Caco-2 (cell line): ENCODE measurements around the gene WFS1. TPM values are rescaled to one million over a fixed set of nuclear protein-coding genes. Genes with fewer than 3 reads are reported as not detected.

Source experiments
- BruUV-seq: library from RNA; stranded (reverse); fragments of 400-500 nt; replicated peaks from 2 replicates; lab custom pipeline; 2021; lab: Mats Ljungman, UMichigan
- CTCF ChIA-PET: fragments of 300-600 bp; sonication (Branson Sonifier 250); formaldehyde crosslinking; loops from one replicate; lab custom pipeline; 2022; ENCODE audit warnings: antibody characterized with exemption; lab: Charles Lee
- POLR2A ChIA-PET: fragments of 300-600 bp; sonication (Branson Sonifier 250); formaldehyde crosslinking; loops from one replicate; lab custom pipeline; 2022; ENCODE audit warnings: antibody characterized with exemption; lab: Charles Lee
- DNase-seq, 2 experiments: peaks; one replicate each; pipeline versions ENCODE4 v3.0.0 to v3.0.0-alpha.2; 2020 to 2022
- H3K27me3 ChIP-seq: replicated peaks from 2 replicates; pipeline ENCODE4 v1.6.0; 2011; ENCODE audit warnings: low read length; ENCODE audit not compliant: control insufficient read depth, insufficient read depth
- H3K36me3 ChIP-seq: 2 replicates; pipeline ENCODE4 v1.5.1; 2011; ENCODE audit warnings: low read length; ENCODE audit not compliant: control insufficient read depth, insufficient read depth
- H3K4me1 ChIP-seq: fragments of 250-450 bp; sonication (Bioruptor Pico); 2 replicates; pipeline ENCODE4 v1.5.1; 2020; ENCODE audit warnings: mild to moderate bottlenecking
- H3K4me3 ChIP-seq: 2 replicates; pipeline ENCODE4 v1.5.1; 2011; ENCODE audit warnings: low read depth, mild to moderate bottlenecking, control low read depth, low read length
- H3K9me3 ChIP-seq: fragments of 250-450 bp; sonication (Bioruptor Pico); 2 replicates; pipeline ENCODE4 v1.5.1; 2020; ENCODE audit warnings: mild to moderate bottlenecking, moderate library complexity
- H3K27ac Mint-ChIP-seq: one replicate; pipeline ENCODE4 v1.8.0; 2022; ENCODE audit warnings: mixed read lengths; ENCODE audit not compliant: unreplicated experiment
- H3K27me3 Mint-ChIP-seq: one replicate; pipeline ENCODE4 v1.8.0; 2022; ENCODE audit warnings: mixed read lengths; ENCODE audit not compliant: insufficient read depth, unreplicated experiment
- H3K36me3 Mint-ChIP-seq: one replicate; pipeline ENCODE4 v1.8.0; 2022; ENCODE audit warnings: mild to moderate bottlenecking, mixed read lengths; ENCODE audit not compliant: insufficient read depth, unreplicated experiment
- H3K4me1 Mint-ChIP-seq: one replicate; pipeline ENCODE4 v1.8.0; 2022; ENCODE audit warnings: low read depth, mixed read lengths; ENCODE audit not compliant: unreplicated experiment
- H3K4me3 Mint-ChIP-seq: one replicate; pipeline ENCODE4 v1.8.0; 2022; ENCODE audit warnings: mild to moderate bottlenecking, moderate library complexity, mixed read lengths; ENCODE audit not compliant: unreplicated experiment
- H3K9me3 Mint-ChIP-seq: one replicate; pipeline ENCODE4 v1.8.0; 2022; ENCODE audit warnings: mixed read lengths; ENCODE audit not compliant: unreplicated experiment
- intact Hi-C: fragments of 100-400 bp; cut with micrococcal nuclease; formaldehyde crosslinking; loops from one replicate; pipeline ENCODE4 v1.10.0; 2022; ENCODE audit not compliant: unreplicated experiment
- total RNA-seq: library from RNA; stranded (reverse); gene quantifications from 2 replicates; pipeline ENCODE4 v1.2.3, GENCODE V29; 2022
- TF ChIP-seq, protein P1 (sequence below), 2 experiments: fragments of 200-600 bp in 1 of 2; IDR thresholded peaks; 1 replicate in 1 of 2; 2 replicates in 1 of 2; pipeline versions ENCODE4 v1.5.1 to v1.8.0; 2011 to 2022; ENCODE audit warnings: antibody characterized with exemption in 1 of 2, control low read depth in 1 of 2, inconsistent platforms in 1 of 2, low read depth in 1 of 2, low read length in 1 of 2, mild to moderate bottlenecking in 1 of 2, moderate library complexity in 1 of 2; ENCODE audit not compliant: insufficient read depth in 1 of 2, severe bottlenecking in 1 of 2, unreplicated experiment in 1 of 2

WFS1 gene
- total RNA-seq, 1 experiment from 2014 or later, result 24.9 TPM

DNA sequence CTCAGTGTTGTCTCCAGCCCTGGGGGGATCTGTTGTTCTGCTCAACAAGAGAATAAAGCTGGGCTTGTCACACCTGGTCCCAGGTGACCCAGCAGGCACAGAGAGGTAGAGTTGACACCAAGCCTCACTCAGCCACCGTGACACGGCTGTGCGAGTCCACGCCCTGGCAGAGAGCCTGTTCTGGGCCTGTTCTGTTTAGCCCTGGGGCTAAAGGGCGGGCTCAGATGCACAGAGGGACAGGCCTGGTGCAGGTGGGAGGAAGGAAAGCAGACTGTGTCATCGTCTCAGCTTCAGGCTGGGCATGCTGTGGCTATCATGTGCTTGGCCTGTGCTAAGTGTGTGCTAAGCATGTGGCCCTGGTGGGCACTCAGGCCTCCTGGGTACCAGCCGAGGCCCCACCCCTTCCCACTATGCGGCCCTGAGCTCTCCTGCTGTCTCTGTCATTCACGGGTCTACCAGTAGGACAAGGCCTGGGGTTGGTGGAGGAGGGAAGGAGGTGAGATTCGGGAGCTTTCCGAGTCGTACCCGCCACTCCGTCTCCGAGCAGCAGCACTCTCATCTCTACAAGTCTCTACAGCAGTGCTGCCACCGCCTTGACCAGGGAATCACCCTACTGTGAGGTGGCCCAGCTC lies 10.8 kb downstream of the WFS1 start:
- Mint-ChIP-seq H3K27me3 (no peaks in the 10 kb centered on the region), H3K36me3 (peaks cover 6% of the 10 kb centered on the region), H3K27ac (peak overlapping the region; percentile 31), H3K4me3 (no peak overlapping the region), H3K9me3 (no peaks in the 10 kb centered on the region), H3K4me1 (peaks cover 8% of the 10 kb centered on the region)
- Histone ChIP-seq H3K27me3 (no peaks in the 10 kb centered on the region), H3K36me3 (no peaks in the 10 kb centered on the region; the same call in 1 of the 2 replicates), H3K4me3 (no peak overlapping the region), H3K4me1 (peaks cover 25% of the 10 kb centered on the region), H3K9me3 (no peaks in the 10 kb centered on the region)
- intact Hi-C loops, result no loop called here
- TF ChIP-seq, protein P1, sequence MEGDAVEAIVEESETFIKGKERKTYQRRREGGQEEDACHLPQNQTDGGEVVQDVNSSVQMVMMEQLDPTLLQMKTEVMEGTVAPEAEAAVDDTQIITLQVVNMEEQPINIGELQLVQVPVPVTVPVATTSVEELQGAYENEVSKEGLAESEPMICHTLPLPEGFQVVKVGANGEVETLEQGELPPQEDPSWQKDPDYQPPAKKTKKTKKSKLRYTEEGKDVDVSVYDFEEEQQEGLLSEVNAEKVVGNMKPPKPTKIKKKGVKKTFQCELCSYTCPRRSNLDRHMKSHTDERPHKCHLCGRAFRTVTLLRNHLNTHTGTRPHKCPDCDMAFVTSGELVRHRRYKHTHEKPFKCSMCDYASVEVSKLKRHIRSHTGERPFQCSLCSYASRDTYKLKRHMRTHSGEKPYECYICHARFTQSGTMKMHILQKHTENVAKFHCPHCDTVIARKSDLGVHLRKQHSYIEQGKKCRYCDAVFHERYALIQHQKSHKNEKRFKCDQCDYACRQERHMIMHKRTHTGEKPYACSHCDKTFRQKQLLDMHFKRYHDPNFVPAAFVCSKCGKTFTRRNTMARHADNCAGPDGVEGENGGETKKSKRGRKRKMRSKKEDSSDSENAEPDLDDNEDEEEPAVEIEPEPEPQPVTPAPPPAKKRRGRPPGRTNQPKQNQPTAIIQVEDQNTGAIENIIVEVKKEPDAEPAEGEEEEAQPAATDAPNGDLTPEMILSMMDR (IDR thresholded peaks at IDR 0.05; ENCODE audit: insufficient read depth in 1 of 2, low read depth in 1 of 2, low read length in 1 of 2, severe bottlenecking in 1 of 2, unreplicated experiment in 1 of 2), result no peak
- no peak for DNase-seq
- no TSS peak for BruUV-seq
- CTCF ChIA-PET, result no interaction called here
- POLR2A ChIA-PET, result no interaction called here

DNA sequence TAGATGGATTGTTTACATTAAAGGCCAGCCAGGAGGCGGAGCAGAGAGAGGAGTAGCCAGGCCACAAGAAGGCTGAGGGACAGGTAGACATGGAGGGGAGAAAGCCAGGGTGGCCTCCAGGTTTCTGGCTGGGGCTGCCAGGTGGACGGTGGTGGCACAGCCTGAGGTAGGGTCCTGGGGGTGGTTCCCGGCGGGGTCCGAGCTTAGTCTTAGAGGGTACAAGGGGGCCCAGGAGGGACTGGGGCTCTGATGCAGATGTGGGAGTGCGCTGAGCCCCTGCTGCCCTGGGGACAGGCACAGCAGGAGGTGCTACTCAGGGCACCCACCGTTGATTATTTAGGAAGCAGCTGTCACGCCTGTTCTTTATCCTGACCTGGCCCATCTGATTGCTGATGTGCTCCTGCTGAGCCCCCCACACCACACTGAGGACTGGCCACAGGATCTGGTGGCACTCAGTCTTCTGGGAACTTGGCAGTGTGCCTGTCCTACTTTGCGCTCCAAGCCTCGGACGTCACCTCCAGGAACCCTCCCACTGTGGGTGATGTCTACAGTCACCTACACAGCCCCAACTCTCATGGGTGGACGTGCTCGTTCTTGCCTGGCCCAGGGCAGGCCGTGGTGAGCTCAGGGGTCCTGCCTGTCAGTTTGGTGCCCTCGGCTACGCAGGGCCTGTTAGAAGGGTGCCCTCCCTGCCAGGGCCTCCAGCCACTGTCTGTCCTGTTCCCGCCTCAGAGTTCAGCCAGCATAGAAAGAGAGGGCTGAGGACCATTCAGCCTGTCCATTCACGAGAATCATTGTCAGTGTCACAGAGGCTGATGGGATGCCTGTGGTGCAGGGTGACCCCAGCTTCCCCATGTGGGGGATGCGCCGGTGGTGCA lies 12.0 kb downstream of the WFS1 start:
- DNase-seq, result no peak
- intact Hi-C loops, result no loop called here
- CTCF ChIA-PET, result no interaction called here
- Histone ChIP-seq H3K27me3 (no peaks in the 10 kb centered on the region), H3K4me3 (no peak overlapping the region), H3K4me1 (peaks cover 25% of the 10 kb centered on the region), H3K9me3 (no peaks in the 10 kb centered on the region), H3K36me3 (no peaks in the 10 kb centered on the region; the same call in 1 of the 2 replicates)
- no peaks in the 10 kb centered on the region for H3K27me3 Mint-ChIP-seq
- POLR2A ChIA-PET, result no interaction called here
- H3K4me1 Mint-ChIP-seq, result peaks cover 8% of the 10 kb centered on the region
- peak overlapping the region; percentile 31 for H3K27ac Mint-ChIP-seq
- H3K9me3 Mint-ChIP-seq, result no peaks in the 10 kb centered on the region
- TF ChIP-seq, protein P1 (IDR thresholded peaks at IDR 0.05; ENCODE audit: insufficient read depth in 1 of 2, low read depth in 1 of 2, low read length in 1 of 2, severe bottlenecking in 1 of 2, unreplicated experiment in 1 of 2), result no peak
- H3K36me3 Mint-ChIP-seq, result peaks cover 7% of the 10 kb centered on the region
- BruUV-seq, result no TSS peak
- no peak overlapping the region for H3K4me3 Mint-ChIP-seq

DNA sequence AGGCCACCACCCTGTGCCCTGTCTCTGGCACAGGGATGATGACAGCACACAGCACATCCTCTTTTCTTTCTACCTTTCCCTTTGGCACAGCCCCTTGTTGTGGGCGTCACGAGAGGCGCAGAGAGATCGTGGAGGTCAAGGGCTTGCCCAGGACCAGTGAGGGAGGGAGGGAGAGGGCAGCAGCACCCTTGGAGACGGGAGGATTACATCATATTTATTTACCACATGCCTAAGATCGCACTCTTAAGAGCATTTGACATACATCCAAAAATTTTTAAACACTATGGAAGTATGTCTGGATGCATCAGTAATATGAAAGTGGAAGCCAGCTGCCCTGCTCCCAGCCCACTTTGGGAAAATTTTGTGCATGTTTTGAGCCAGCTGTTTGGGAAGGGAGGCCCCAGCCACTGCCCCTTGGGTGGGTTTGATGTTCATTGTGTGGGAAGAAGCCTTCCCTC lies 12.7 kb downstream of the WFS1 start:
- peaks cover 14% of the 10 kb centered on the region for H3K36me3 Mint-ChIP-seq
- ChIA-PET POLR2A (no interaction called here), CTCF (no interaction called here)
- H3K4me3 Mint-ChIP-seq, result no peak overlapping the region
- no peaks in the 10 kb centered on the region for H3K27me3 ChIP-seq
- H3K9me3 ChIP-seq, result no peaks in the 10 kb centered on the region
- no peaks in the 10 kb centered on the region for H3K27me3 Mint-ChIP-seq
- H3K4me3 ChIP-seq, result no peak overlapping the region
- H3K4me1 ChIP-seq, result peaks cover 25% of the 10 kb centered on the region
- no TSS peak for BruUV-seq
- no peaks in the 10 kb centered on the region; the same call in 1 of the 2 replicates for H3K36me3 ChIP-seq
- intact Hi-C loops, result no loop called here
- no peaks in the 10 kb centered on the region for H3K9me3 Mint-ChIP-seq
- TF ChIP-seq, protein P1 (IDR thresholded peaks at IDR 0.05; ENCODE audit: insufficient read depth in 1 of 2, low read depth in 1 of 2, low read length in 1 of 2, severe bottlenecking in 1 of 2, unreplicated experiment in 1 of 2), result no peak
- DNase-seq, result no peak
- peaks cover 8% of the 10 kb centered on the region for H3K4me1 Mint-ChIP-seq
- H3K27ac Mint-ChIP-seq, result no peak overlapping the region
